GM19351 (cell line): Measurements from ENCODE around the gene AMDHD1.
"Not testable (repeated sequence)": the region's sequence is repeated elsewhere in the genome, so short reads cannot be mapped to it uniquely, and the experiment has no call there.

ENCODE experiments used
- ATAC-seq: cut with Tn5 transposase; IDR thresholded peaks from one replicate; pipeline ENCODE4 v1.9.1; 2021; ENCODE audit warnings: mild to moderate bottlenecking, moderate library complexity; ENCODE audit not compliant: unreplicated experiment

Gene AMDHD1

GRCh38 chr12:95963096-95963495 lies 20.0 kb downstream of the AMDHD1 start:
- ATAC-seq, result no peak

GRCh38 chr12:95966287-95966870 lies 23.2 kb downstream of the AMDHD1 start:
- no peak for ATAC-seq

DNA sequence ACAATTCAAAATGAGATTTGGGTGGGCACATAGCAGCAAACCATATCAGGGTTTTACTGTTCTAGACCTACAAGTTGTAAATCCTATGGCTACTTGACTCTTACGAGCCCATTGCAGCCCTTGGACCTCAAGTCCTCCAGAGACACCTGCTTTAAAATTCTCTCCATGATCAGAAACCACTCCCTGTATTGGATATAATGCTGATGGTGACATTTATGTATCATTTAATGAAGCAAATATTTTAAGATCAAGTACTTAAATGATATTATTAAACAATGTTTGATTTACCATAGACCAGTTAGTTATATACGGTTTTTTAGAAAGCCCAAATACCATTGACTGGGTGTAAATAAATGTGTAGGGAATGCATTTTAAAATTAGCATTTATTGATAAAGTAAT lies 24.2 kb downstream of the AMDHD1 start:
- no peak for ATAC-seq

- ATAC-seq, result not testable (repeated sequence)
These were observed 26.0 kb downstream of the AMDHD1 start for GRCh38 chr12:95969116-95969515.

DNA sequence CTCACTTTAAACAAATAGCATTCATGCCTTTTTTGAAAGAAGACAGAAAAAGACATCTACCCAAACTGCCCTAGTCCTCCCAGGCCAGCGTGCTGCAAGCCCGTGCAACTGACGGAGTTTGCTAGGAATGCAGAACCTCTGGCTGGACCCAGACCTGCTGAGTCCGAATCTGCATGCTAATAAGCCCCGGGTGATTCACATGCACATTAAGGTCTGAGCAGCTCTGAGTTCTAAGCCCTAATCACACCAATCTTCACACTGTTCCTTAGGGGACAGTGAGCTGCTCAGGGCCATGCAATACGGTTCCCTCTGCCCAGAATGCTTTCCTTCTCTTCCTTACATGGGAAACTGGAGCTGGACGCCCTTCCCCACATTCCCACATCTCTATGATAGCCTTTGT lies 27.8 kb downstream of the AMDHD1 start:
- ATAC-seq, result no peak

DNA sequence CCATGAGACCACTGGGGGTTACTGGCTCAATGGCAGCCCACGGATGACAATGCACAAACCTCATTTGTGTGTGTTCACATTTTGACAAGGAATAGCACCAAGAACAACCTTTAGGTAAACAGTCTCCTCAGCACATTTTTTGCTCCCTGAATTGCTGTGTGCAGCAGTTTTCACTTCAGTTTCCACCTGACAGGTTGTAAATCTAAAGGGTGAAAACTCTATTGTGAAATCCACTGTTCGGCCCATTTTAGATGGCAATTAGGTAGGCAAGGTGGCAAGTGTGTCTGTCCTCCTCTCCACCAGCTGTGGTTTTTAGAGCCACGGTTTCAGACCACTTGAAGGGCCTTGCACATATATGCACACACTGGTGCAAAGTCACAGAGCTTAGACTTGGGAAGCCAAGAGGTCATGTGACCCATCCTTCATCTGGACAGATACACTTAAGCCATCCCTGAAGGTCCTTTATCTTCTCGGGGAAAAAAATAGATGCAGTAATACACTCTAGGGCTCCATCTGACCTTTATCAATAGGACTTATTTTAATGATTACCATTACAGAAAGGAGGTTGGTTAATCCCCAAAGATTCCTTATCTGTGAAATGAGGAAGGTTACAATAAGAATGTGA lies 29.8 kb downstream of the AMDHD1 start:
- no peak for ATAC-seq

DNA sequence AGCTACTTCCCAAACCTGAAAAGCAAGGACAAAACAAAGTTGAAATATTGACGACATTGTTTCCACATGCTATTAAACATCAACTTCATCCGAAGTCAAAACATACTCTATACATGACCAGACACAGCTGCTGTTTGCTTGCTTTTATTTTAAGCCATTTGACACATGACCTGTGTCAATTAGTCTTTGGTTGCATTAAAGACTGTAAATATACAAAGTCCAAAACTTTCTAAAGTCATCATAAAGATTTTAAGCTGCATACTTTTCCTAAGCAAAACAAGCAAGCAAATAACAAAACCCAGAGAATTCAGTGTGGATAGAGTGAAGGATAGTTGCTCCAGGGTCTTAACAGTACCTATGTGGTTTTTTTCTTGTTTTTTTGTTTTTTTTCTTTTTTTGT lies 31.2 kb downstream of the AMDHD1 start:
- ATAC-seq, result no peak

- ATAC-seq, result no peak
These were observed 32.4 kb downstream of the AMDHD1 start for GRCh38 chr12:95975491-95975890.

DNA sequence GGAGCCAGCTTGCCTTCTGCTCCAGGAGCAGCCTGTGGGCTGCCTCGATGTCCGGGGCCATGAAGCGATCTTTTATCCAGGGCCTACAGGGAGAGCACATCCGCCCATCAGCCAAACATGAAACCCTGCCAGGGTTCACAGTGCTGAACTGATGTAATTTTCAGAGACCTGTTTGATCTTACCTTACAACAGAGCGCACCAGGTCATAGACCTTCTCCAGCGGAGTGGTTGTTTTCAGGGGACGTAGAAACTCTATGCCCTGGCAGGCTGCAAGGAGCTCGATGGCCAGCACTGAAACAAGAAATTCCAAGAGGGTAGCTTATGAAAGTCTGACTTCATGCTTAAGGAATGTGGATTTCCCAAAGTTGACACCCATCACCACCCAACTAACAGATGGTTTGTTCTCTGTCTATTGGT lies 33.3 kb downstream of the AMDHD1 start:
- no peak for ATAC-seq

DNA sequence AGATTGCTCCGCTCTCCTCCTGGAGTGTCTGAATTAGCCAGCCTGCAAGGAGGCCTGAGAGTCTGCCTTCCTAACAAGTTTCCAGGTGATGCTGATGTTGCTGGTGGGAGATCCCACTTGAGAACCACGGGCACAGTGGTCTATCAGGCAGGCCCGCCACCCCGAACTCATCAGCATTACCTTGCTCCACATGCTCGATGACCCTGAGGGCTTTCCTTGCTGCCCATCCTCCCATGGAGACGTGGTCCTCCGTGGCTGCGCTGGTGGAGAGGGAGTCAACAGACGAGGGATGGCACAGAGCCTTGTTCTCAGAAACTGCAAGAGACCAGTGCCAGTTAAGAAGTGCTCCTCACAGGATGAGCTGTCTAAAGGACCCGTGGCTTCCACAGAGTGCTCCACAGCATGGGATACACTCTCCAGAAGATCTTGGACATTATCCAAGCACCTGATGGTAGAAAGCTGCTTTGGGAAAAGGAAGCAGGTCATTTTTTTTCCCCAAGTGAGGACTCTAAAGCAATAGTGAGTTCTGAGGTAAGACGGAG lies 34.7 kb downstream of the AMDHD1 start:
- no peak for ATAC-seq

- no peak for ATAC-seq
These were observed 35.2 kb downstream of the AMDHD1 start for GRCh38 chr12:95978351-95978750.

GRCh38 chr12:95978774-95979173 lies 35.6 kb downstream of the AMDHD1 start:
- ATAC-seq, result no peak

- ATAC-seq, result no peak
These were observed 37.3 kb downstream of the AMDHD1 start for GRCh38 chr12:95980437-95980836.

GRCh38 chr12:95982602-95983001 lies 39.5 kb downstream of the AMDHD1 start:
- no peak for ATAC-seq

- ATAC-seq, result no peak
These were observed 41.6 kb downstream of the AMDHD1 start for GRCh38 chr12:95984682-95985081.

GRCh38 chr12:95986635-95987570 lies 43.8 kb downstream of the AMDHD1 start:
- no peak for ATAC-seq

- no peak for ATAC-seq
These were observed 45.6 kb downstream of the AMDHD1 start for GRCh38 chr12:95988506-95989275.

- ATAC-seq, result no peak
These were observed 46.5 kb downstream of the AMDHD1 start for GRCh38 chr12:95989504-95990123.

- ATAC-seq, result no peak
These were observed 47.0 kb downstream of the AMDHD1 start for GRCh38 chr12:95990136-95990535.

GRCh38 chr12:95993907-95994306 lies 50.8 kb downstream of the AMDHD1 start:
- no peak for ATAC-seq
